Right cardiac atrium (tissue), 5 donors: ENCODE results near the gene TULP4. TPM values are rescaled to one million over a fixed set of nuclear protein-coding genes. Genes with fewer than 3 reads are reported as not detected.
"Not testable (repeated sequence)": the region's sequence is repeated elsewhere in the genome, so short reads cannot be mapped to it uniquely, and the experiment has no call there.

Experiments
- ATAC-seq, 2 donors: fragments of 200-7000 bp; cut with Tn5 transposase; one replicate each; pipeline versions ENCODE4 v1.8.0 to v1.9.1; 2020; ENCODE audit warnings: moderate library complexity in 2 of 2, mild to moderate bottlenecking in 1 of 2
- DNase-seq, 3 donors: peaks; one replicate each; pipeline ENCODE4 v3.0.0-alpha.2; 2020
- H3K27ac ChIP-seq: one replicate; pipeline ENCODE4 v1.5.1; 2013; ENCODE audit warnings: mild to moderate bottlenecking, low read length, control low read depth, moderate library complexity
- H3K27me3 ChIP-seq: one replicate; pipeline ENCODE4 v1.6.1; 2013; ENCODE audit not compliant: control insufficient read depth, insufficient read depth
- H3K4me1 ChIP-seq: one replicate; pipeline ENCODE4 v1.6.1; 2013; ENCODE audit warnings: low read length; ENCODE audit not compliant: control insufficient read depth, insufficient read depth
- H3K4me3 ChIP-seq: one replicate; pipeline ENCODE4 v1.5.1; 2013; ENCODE audit warnings: low read length, control low read depth
- H3K9me3 ChIP-seq: one replicate; pipeline ENCODE4 v1.6.1; 2013; ENCODE audit warnings: low read length; ENCODE audit not compliant: control insufficient read depth
- WGBS: extraction: QIAGEN DNeasy Blood & Tissue Kit; methylation state at CpG from one replicate; pipeline ENCODE4 v1.1.7; 2013; 5-methylcytosine and 5-hydroxymethylcytosine counted together
- intact Hi-C, 4 donors: fragments of 100-400 bp; cut with DNase I; formaldehyde crosslinking; loops; one replicate each; pipeline versions ENCODE4 v1.11.0 to v1.14.0; 2022 to 2023
- polyA plus RNA-seq: library from polyadenylated mRNA; stranded (reverse); fragments of 200-250 nt; gene quantifications from one replicate; pipeline ENCODE4 v1.2.3, GENCODE V29; 2013
- total RNA-seq, 4 donors: library from RNA; stranded (reverse); fragmentation: NEBNext Ultra II Directional; extraction: Animal tissue kit (Norgen Biotek cat#: 25700); gene quantifications; one replicate each; pipeline ENCODE4 v1.2.1, GENCODE V29; 2021
- donor health status: healthy with polysubstance abuse.
- donor health status: DM: no; HTN: yes; CAD: no.
- donor health status: DM: no; HTN: no; CAD: no.
- donor health status: DM: no; HTN: yes; CAD: no; lungs with severe emphysema.
- donor health status: DM: yes; HTN: yes; CAD: no.

The TULP4 gene
- total and polyA plus RNA-seq, 5 donors, result 14.7 to 228 (median 171) TPM

GRCh38 chr6:158554611-158555361, 242.5 kb downstream of the TULP4 start:
- 91% methylated on average over 4 of the region's 4 CpGs for WGBS
- DNase-seq, result no peak
- Histone ChIP-seq H3K4me1 (no peaks in the 10 kb centered on the region), H3K27ac (no peak overlapping the region), H3K9me3 (no peaks in the 10 kb centered on the region), H3K4me3 (no peak overlapping the region), H3K27me3 (no peaks in the 10 kb centered on the region)
- intact Hi-C loops, result no loop called here
- ATAC-seq, result no peak

GRCh38 chr6:158556113-158556512, 243.8 kb downstream of the TULP4 start:
- DNase-seq, result no peak
- intact Hi-C loops, result no loop called here
- no peaks in the 10 kb centered on the region for H3K27me3 ChIP-seq
- no peak overlapping the region for H3K4me3 ChIP-seq
- H3K9me3 ChIP-seq, result no peaks in the 10 kb centered on the region
- WGBS, result 56% methylated on average over 7 of the region's 7 CpGs
- peaks cover 3% of the 10 kb centered on the region for H3K4me1 ChIP-seq
- no peak overlapping the region for H3K27ac ChIP-seq
- ATAC-seq, result no peak

GRCh38 chr6:158557110-158557509, 244.8 kb downstream of the TULP4 start:
- H3K27ac ChIP-seq, result not testable (repeated sequence)

GRCh38 chr6:158557927-158558326, 245.7 kb downstream of the TULP4 start:
- Histone ChIP-seq H3K9me3 (no peaks in the 10 kb centered on the region), H3K27ac (no peak overlapping the region), H3K4me3 (no peak overlapping the region), H3K27me3 (no peaks in the 10 kb centered on the region), H3K4me1 (peaks cover 6% of the 10 kb centered on the region)
- intact Hi-C loops, result no loop called here
- ATAC-seq (no peak), DNase-seq (no peak)
- 71% methylated on average over 5 of the region's 5 CpGs for WGBS

More at GRCh38 chr6:158557110-158557509, 244.8 kb downstream of the TULP4 start:
- H3K27me3 ChIP-seq, H3K9me3 ChIP-seq, ATAC-seq, H3K4me1 ChIP-seq, H3K4me3 ChIP-seq, DNase-seq, intact Hi-C loops: not testable (repeated sequence)
- WGBS, result 92% methylated on average over 3 of the region's 3 CpGs

- ATAC-seq (no peak), DNase-seq (no peak)
- Histone ChIP-seq H3K9me3 (no peaks in the 10 kb centered on the region), H3K4me1 (peaks cover 6% of the 10 kb centered on the region), H3K27ac (no peak overlapping the region), H3K27me3 (no peaks in the 10 kb centered on the region), H3K4me3 (no peak overlapping the region)
- 93% methylated on average over 14 of the region's 14 CpGs for WGBS
- intact Hi-C loops, result no loop called here
These were observed 246.4 kb downstream of the TULP4 start for GRCh38 chr6:158558415-158559306.

GRCh38 chr6:158559338-158559894, 247.2 kb downstream of the TULP4 start:
- DNase-seq, result no peak
- intact Hi-C loops, result no loop called here
- ATAC-seq, result no peak
- peak overlapping the region; percentile 19 for H3K27ac ChIP-seq
- no peaks in the 10 kb centered on the region for H3K27me3 ChIP-seq
- 36% methylated on average over 14 of the region's 14 CpGs for WGBS
- peaks cover 6% of the 10 kb centered on the region for H3K4me1 ChIP-seq
- H3K4me3 ChIP-seq, result peak overlapping the region; percentile 95
- H3K9me3 ChIP-seq, result no peaks in the 10 kb centered on the region

- H3K27me3 ChIP-seq, result no peaks in the 10 kb centered on the region
- under 1% methylated on average over 119 of the region's 120 CpGs for WGBS
- ATAC-seq (peak; percentile 94 to 96), DNase-seq (peak; percentile 89 to 96 (median 95))
- peaks cover 6% of the 10 kb centered on the region for H3K4me1 ChIP-seq
- H3K4me3 ChIP-seq, result peak within 1 kb of the TSS; percentile 95
- H3K9me3 ChIP-seq, result no peaks in the 10 kb centered on the region
- intact Hi-C loops, result no loop called here
- peak within 1 kb of the TSS; percentile 90 for H3K27ac ChIP-seq
These were observed 247.9 kb downstream of the TULP4 start, which contains the start of gene TMEM181 for GRCh38 chr6:158559895-158560835. Gene TMEM181 (plus strand): TSS chr6:158560091. CDS start chr6:158560225, 134 bp downstream.

GRCh38 chr6:158560836-158561320, 248.6 kb downstream of the TULP4 start:
- H3K27me3 ChIP-seq, result no peaks in the 10 kb centered on the region
- ATAC-seq, result peak; percentile 34 to 42
- H3K9me3 ChIP-seq, result no peaks in the 10 kb centered on the region
- no peak for DNase-seq
- 8% methylated on average over 19 of the region's 19 CpGs for WGBS
- peak overlapping the region; percentile 20 for H3K27ac ChIP-seq
- H3K4me3 ChIP-seq, result peak overlapping the region; percentile 95
- intact Hi-C loops, result no loop called here
- peaks cover 6% of the 10 kb centered on the region for H3K4me1 ChIP-seq
